ENCODE results near the gene TPRKB.
"Not testable (repeated sequence)": the region's sequence is repeated elsewhere in the genome, so short reads cannot be mapped to it uniquely, and the experiment has no call there.

TPRKB gene

GRCh38 chr2:73736378-73736777, 767 bp downstream of the TPRKB start:
- H3K9me3 ChIP-seq: no peaks in the 10 kb centered on the region
- peaks cover 29% of the 10 kb centered on the region for H3K36me3 ChIP-seq
- peak overlapping the region; percentile 77 for H3K27ac ChIP-seq
- H3K4me3 ChIP-seq (ENCODE audit: low read depth in 1 of 2, low read length in 1 of 2): peak overlapping the region; percentile 82 to 89
- peaks cover 13 to 15% of the 10 kb centered on the region in 2 experiments for H3K4me1 ChIP-seq (ENCODE audit: control insufficient read depth in 1 of 2, insufficient read depth in 1 of 2, low read depth in 1 of 2, low read length in 1 of 2)
- no peaks in the 10 kb centered on the region for H3K27me3 ChIP-seq
- no peak for TF ChIP-seq CTCF (IDR thresholded peaks at IDR 0.05)

GRCh38 chr2:73730810-73731209, 6.3 kb downstream of the TPRKB start:
- no peaks in the 10 kb centered on the region for H3K4me1 ChIP-seq (ENCODE audit: control insufficient read depth in 1 of 2, insufficient read depth in 1 of 2, low read depth in 1 of 2, low read length in 1 of 2)
- H3K4me3 ChIP-seq (ENCODE audit: low read depth in 1 of 2, low read length in 1 of 2): no peak overlapping the region
- peaks cover 63% of the 10 kb centered on the region for H3K36me3 ChIP-seq
- H3K27me3 ChIP-seq: no peaks in the 10 kb centered on the region
- H3K27ac ChIP-seq: no peak overlapping the region
- no peaks in the 10 kb centered on the region for H3K9me3 ChIP-seq
- no peak for TF ChIP-seq CTCF (IDR thresholded peaks at IDR 0.05)

GRCh38 chr2:73728711-73729110, 8.4 kb downstream of the TPRKB start:
- H3K27me3 ChIP-seq: no peaks in the 10 kb centered on the region
- H3K4me1 ChIP-seq (ENCODE audit: control insufficient read depth in 1 of 2, insufficient read depth in 1 of 2, low read depth in 1 of 2, low read length in 1 of 2): no peaks in the 10 kb centered on the region
- no peak overlapping the region for H3K27ac ChIP-seq
- H3K9me3 ChIP-seq: no peaks in the 10 kb centered on the region
- TF ChIP-seq CTCF (IDR thresholded peaks at IDR 0.05): no peak
- peaks cover 58% of the 10 kb centered on the region for H3K36me3 ChIP-seq
- H3K4me3 ChIP-seq (ENCODE audit: low read depth in 1 of 2, low read length in 1 of 2): no peak overlapping the region

GRCh38 chr2:73728043-73728442, 9.1 kb downstream of the TPRKB start:
- Histone ChIP-seq H3K36me3 (peaks cover 51% of the 10 kb centered on the region), H3K4me3 (ENCODE audit: low read depth in 1 of 2, low read length in 1 of 2) (no peak overlapping the region), H3K27ac (no peak overlapping the region), H3K27me3 (no peaks in the 10 kb centered on the region), H3K9me3 (no peaks in the 10 kb centered on the region), H3K4me1 (ENCODE audit: control insufficient read depth in 1 of 2, insufficient read depth in 1 of 2, low read depth in 1 of 2, low read length in 1 of 2) (no peaks in the 10 kb centered on the region)
- TF ChIP-seq CTCF (IDR thresholded peaks at IDR 0.05): no peak

GRCh38 chr2:73726657-73727056, 10.5 kb downstream of the TPRKB start:
- peaks cover 37% of the 10 kb centered on the region for H3K36me3 ChIP-seq
- H3K27ac ChIP-seq; H3K4me1 ChIP-seq (ENCODE audit: control insufficient read depth in 1 of 2, insufficient read depth in 1 of 2, low read depth in 1 of 2, low read length in 1 of 2); H3K4me3 ChIP-seq (ENCODE audit: low read depth in 1 of 2, low read length in 1 of 2); H3K27me3 ChIP-seq; H3K9me3 ChIP-seq: not testable (repeated sequence)

- no peak overlapping the region for H3K4me3 ChIP-seq (ENCODE audit: low read depth in 1 of 2, low read length in 1 of 2)
- no peak for TF ChIP-seq CTCF (IDR thresholded peaks at IDR 0.05)
- H3K27me3 ChIP-seq: no peaks in the 10 kb centered on the region
- H3K9me3 ChIP-seq: no peaks in the 10 kb centered on the region
- H3K27ac ChIP-seq: no peak overlapping the region
- H3K4me1 ChIP-seq (ENCODE audit: control insufficient read depth in 1 of 2, insufficient read depth in 1 of 2, low read depth in 1 of 2, low read length in 1 of 2): peaks cover 0 to 9% of the 10 kb centered on the region in 2 experiments
- H3K36me3 ChIP-seq: no peaks in the 10 kb centered on the region
Measured at GRCh38 chr2:73718851-73719621, 18.1 kb downstream of the TPRKB start.
